ENCODE measurements around the gene AMACR. TPM values are rescaled to one million over a fixed set of nuclear protein-coding genes. Genes with fewer than 3 reads are reported as not detected.

Gene AMACR
- total and polyA plus RNA-seq, 2 experiments from 2014 or later: 6.7 to 12.6 TPM

- H3K79me2 ChIP-seq (replicated peaks; ENCODE audit: insufficient read depth): no peaks in the 10 kb centered on the region
- peaks cover 22% of the 10 kb centered on the region for H3K27me3 Mint-ChIP-seq (ENCODE audit: insufficient read depth, low read depth, poor library complexity)
- H3K9me3 Mint-ChIP-seq: no peaks in the 10 kb centered on the region
- H2AFZ ChIP-seq: no peak overlapping the region
- no peak overlapping the region for H3K4me2 ChIP-seq
- DNase-seq (ENCODE audit: low spot score): no peak
- no peak overlapping the region for H3K4me3 ChIP-seq
- H3K27ac ChIP-seq (ENCODE audit: low read depth): no peak overlapping the region
- H3K27me3 ChIP-seq (ENCODE audit: insufficient read depth): peaks cover 15% of the 10 kb centered on the region
- H3K36me3 Mint-ChIP-seq (ENCODE audit: low read depth): no peaks in the 10 kb centered on the region
- H4K20me1 ChIP-seq (replicated peaks; ENCODE audit: insufficient read depth): no peaks in the 10 kb centered on the region
- TF ChIP-seq CTCF (conservative IDR thresholded peaks at IDR 0.05; ENCODE audit: low read depth in 2 of 2) (no peak), ZNF462 (CRISPR knock-in tag; IDR thresholded peaks at IDR 0.05) (no peak), REST (IDR thresholded peaks at IDR 0.05; ENCODE audit: unreplicated experiment) (no peak), EZH2 (IDR thresholded peaks at IDR 0.05; ENCODE audit: low read depth, unreplicated experiment) (no peak), JUNB (IDR thresholded peaks at IDR 0.05; ENCODE audit: unreplicated experiment) (no peak), POLR2AphosphoS5 (IDR thresholded peaks at IDR 0.05; ENCODE audit: low read depth) (no peak), EZH2phosphoT487 (IDR thresholded peaks at IDR 0.05; ENCODE audit: unreplicated experiment) (no peak), CREB1 (CRISPR knock-in tag; IDR thresholded peaks at IDR 0.05; ENCODE audit: low read depth) (no peak), ETS1 (IDR thresholded peaks at IDR 0.05) (no peak), STAT1 (IDR thresholded peaks at IDR 0.05; ENCODE audit: unreplicated experiment) (no peak)
- no peaks in the 10 kb centered on the region for H3K4me1 ChIP-seq (ENCODE audit: insufficient read depth)
- no peak for ATAC-seq
- H3K27ac Mint-ChIP-seq: no peak overlapping the region
- no peak overlapping the region for H3K4me3 Mint-ChIP-seq
- H3F3A ChIP-seq (replicated peaks; ENCODE audit: low read depth): no peaks in the 10 kb centered on the region
- peaks cover 20% of the 10 kb centered on the region for H3K4me1 Mint-ChIP-seq
- no peaks in the 10 kb centered on the region for H3K9me2 ChIP-seq (ENCODE audit: insufficient read depth)
- no peaks in the 10 kb centered on the region for H3K36me3 ChIP-seq (ENCODE audit: insufficient read depth)
Measured at GRCh38 chr5:33939556-33940262, 68.1 kb downstream of the AMACR start.
